LNCaP clone FGC (cell line): ENCODE measurements around the gene KLF14.

ENCODE experiments used
- DNase-seq: peaks from one replicate; pipeline ENCODE4 v3.0.0-alpha.2; 2011; ENCODE audit warnings: low read depth
- H3K4me3 ChIP-seq: 2 replicates; pipeline ENCODE4 v1.5.1; 2011; ENCODE audit warnings: mild to moderate bottlenecking, low read depth, low read length, control low read depth
- CTCF ChIP-seq: IDR thresholded peaks from 2 replicates; pipeline ENCODE4 v1.5.1; 2012; ENCODE audit warnings: mild to moderate bottlenecking; ENCODE audit not compliant: control insufficient read depth, insufficient read depth; ENCODE audit errors: extremely low read depth

KLF14 gene

GRCh38 chr7:130708766-130709165 is 25.2 kb downstream of the KLF14 start:
- DNase-seq, result no peak
- no peak overlapping the region for H3K4me3 ChIP-seq
- no peak for TF ChIP-seq CTCF

- H3K4me3 ChIP-seq, result no peak overlapping the region
- DNase-seq, result no peak
- no peak for TF ChIP-seq CTCF
These were observed 26.0 kb downstream of the KLF14 start for GRCh38 chr7:130708001-130708400.

- TF ChIP-seq CTCF, result no peak
- H3K4me3 ChIP-seq, result no peak overlapping the region
- DNase-seq, result no peak
These were observed 30.2 kb downstream of the KLF14 start for GRCh38 chr7:130703851-130704250.

DNA sequence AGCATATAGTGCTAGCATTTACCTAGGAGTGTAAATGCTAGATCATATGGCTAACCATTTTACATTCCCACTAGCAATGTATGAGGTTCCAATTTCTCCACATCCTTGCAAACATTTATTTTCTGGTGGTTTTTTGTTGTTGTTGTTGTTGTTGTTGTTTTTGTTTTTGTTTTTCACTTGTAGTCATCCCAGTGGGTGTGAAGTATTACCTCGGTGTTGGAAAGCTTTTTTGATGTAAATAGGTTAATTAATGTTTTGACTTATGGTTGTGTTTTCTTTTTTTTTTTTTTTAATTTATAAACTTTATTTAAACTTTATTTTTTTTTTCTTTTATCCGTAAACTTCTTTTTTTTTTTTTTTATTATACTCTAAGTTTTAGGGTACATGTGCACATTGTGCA is 32.4 kb downstream of the KLF14 start:
- no peak for DNase-seq
- H3K4me3 ChIP-seq, result no peak overlapping the region
- TF ChIP-seq CTCF, result no peak

- H3K4me3 ChIP-seq, result no peak overlapping the region
These were observed 33.2 kb downstream of the KLF14 start for GRCh38 chr7:130700760-130701159.

GRCh38 chr7:130699686-130700085 is 34.3 kb downstream of the KLF14 start:
- no peak for TF ChIP-seq CTCF
- H3K4me3 ChIP-seq, result no peak overlapping the region
- DNase-seq, result no peak

More at GRCh38 chr7:130700760-130701159, 33.2 kb downstream of the KLF14 start:
- TF ChIP-seq CTCF, result no peak
- no peak for DNase-seq

DNA sequence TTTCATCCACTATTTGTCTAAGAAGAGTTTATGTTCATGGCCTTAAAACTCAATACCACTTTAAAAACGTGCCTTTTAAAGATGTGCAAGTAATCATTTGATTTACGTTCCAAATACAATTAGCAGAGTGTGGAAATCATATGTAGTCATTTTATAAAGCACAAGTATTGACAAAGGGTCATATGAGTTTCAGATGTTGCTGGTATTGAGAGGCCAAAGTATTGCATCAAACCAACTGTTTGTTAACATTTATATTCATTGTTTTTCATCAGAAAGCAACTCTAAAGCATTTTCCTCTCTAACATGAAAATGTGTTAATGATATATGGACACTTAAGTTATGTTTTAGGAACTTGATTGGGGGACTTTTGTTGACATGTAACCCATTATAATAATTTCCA is 36.2 kb downstream of the KLF14 start:
- TF ChIP-seq CTCF, result no peak
- no peak overlapping the region for H3K4me3 ChIP-seq
- DNase-seq, result no peak
